Ovary (tissue), 9 donors: Measurements from ENCODE around the gene ROBO1. TPM values are rescaled to one million over a fixed set of nuclear protein-coding genes. Genes with fewer than 3 reads are reported as not detected.

Source experiments
- DNase-seq, 5 donors: peaks; one replicate each; pipeline ENCODE4 v3.0.0-alpha.2; 2019 to 2020
- H3K27ac ChIP-seq, 2 donors: fragments of 200-600 bp; one replicate each; pipeline versions ENCODE4 v1.5.1 to v1.8.0; 2019 to 2022
- H3K27me3 ChIP-seq: fragments of 200-600 bp; one replicate; pipeline ENCODE4 v1.8.0; 2022
- H3K36me3 ChIP-seq: fragments of 200-600 bp; sonication (generic); one replicate; pipeline ENCODE4 v1.5.1; 2019
- H3K4me1 ChIP-seq: one replicate; pipeline ENCODE4 v1.8.1; 2013; ENCODE audit warnings: mild to moderate bottlenecking, moderate library complexity; ENCODE audit not compliant: insufficient read depth
- H3K4me3 ChIP-seq: fragments of 200-600 bp; sonication (generic); one replicate; pipeline ENCODE4 v1.5.1; 2017
- H3K9me3 ChIP-seq, 2 donors: fragments of 200-600 bp in 1 of 2; sonication (generic) in 1 of 2; one replicate each; pipeline versions ENCODE4 v1.5.1 to v1.8.1; 2013 to 2019; ENCODE audit warnings: mild to moderate bottlenecking in 1 of 2, moderate library complexity in 1 of 2
- EP300 ChIP-seq: sonication (generic); formaldehyde crosslinking; IDR thresholded peaks from one replicate; pipeline ENCODE4 v1.6.1; 2017; ENCODE audit warnings: antibody characterized with exemption
- POLR2A ChIP-seq: fragments of 450-650 bp; IDR thresholded peaks from one replicate; pipeline ENCODE4 v1.6.1; 2017; ENCODE audit warnings: antibody characterized with exemption, mild to moderate bottlenecking, moderate library complexity
- WGBS, 3 donors: extraction: QIAGEN DNeasy Blood & Tissue Kit in 1 of 3; methylation state at CpG; one replicate each; pipeline versions ENCODE4 v1.1.5 to v1.1.7; 2013 to 2017; 5-methylcytosine and 5-hydroxymethylcytosine counted together
- intact Hi-C, 4 donors: fragments of 100-400 bp; cut with DNase I; formaldehyde crosslinking; loops; one replicate each; pipeline versions ENCODE4 v1.11.0 to v1.15.1; 2022 to 2023
- polyA plus RNA-seq, 2 donors: library from polyadenylated mRNA; stranded (reverse); fragments of 200-250 nt in 1 of 2; fragments of 350-450 nt in 1 of 2; fragmentation: Illumina TruSeq in 1 of 2; extraction: RNeasy Lipid Tissue Mini Kit (QIAGEN cat#74804) in 1 of 2; gene quantifications; one replicate each; pipeline ENCODE4 v1.2.3, GENCODE V29; 2013 to 2014
- total RNA-seq, 7 donors: library from RNA; depleted of rRNA in 2 of 7; stranded (reverse); fragments of >200 nt in 2 of 7; fragmentation: NEBNext Ultra II Directional in 3 of 7; extraction: Animal tissue kit (Norgen Biotek cat#: 25700) in 3 of 7; gene quantifications; one replicate each; pipeline versions ENCODE4 v1.1.0 to v1.2.4, GENCODE V29; 2016 to 2023
- TF ChIP-seq, protein P1 (sequence below), 3 donors: fragments of 450-650 bp in 2 of 3; fragments of 200-600 bp in 1 of 3; IDR thresholded peaks; one replicate each; pipeline versions ENCODE4 v1.5.1 to v1.8.0; 2016 to 2022; ENCODE audit warnings: antibody characterized with exemption in 3 of 3, mild to moderate bottlenecking in 1 of 3
- donor health status: DM: no; HTN: no; CAD: no; lungs with moderate emphysema.
- donor health status: DM: no; HTN: no; CAD: no.
- donor health status: Bipolar disorder and iron deficiency.
- donor health status: DM: yes; HTN: yes; CAD: no.
- donor health status: DM: no; HTN: no; CAD: no.
- donor health status: DM: yes; HTN: yes; CAD: no.

The ROBO1 gene
- total and polyA plus RNA-seq, 9 donors = 17.2 to 49.5 (median 29.0) TPM

DNA sequence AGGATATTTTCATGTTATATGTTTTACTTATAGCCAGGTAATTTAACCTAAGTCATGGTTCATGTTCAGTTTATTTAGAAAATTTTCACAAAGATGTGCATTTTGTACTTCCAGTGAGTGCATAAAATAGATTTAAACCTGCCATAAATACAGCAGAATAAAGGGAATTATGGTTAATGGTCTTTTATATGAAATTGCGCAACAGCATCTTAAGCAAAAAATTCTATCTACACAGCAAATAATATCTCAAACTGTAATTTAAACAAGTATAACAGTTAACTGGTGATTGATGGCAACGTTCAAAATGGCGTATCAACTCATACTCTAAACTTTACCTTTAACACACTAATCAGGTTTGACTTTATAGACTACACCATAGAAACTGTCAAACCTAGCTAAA lies 97.6 kb downstream of the ROBO1 start:
- Histone ChIP-seq H3K27ac (no peak overlapping the region), H3K27me3 (no peaks in the 10 kb centered on the region), H3K36me3 (no peaks in the 10 kb centered on the region), H3K9me3 (no peaks in the 10 kb centered on the region), H3K4me3 (no peak overlapping the region), H3K4me1 (no peaks in the 10 kb centered on the region)
- no peak for DNase-seq
- TF ChIP-seq POLR2A (no peak), EP300 (no peak)
- TF ChIP-seq, protein P1, sequence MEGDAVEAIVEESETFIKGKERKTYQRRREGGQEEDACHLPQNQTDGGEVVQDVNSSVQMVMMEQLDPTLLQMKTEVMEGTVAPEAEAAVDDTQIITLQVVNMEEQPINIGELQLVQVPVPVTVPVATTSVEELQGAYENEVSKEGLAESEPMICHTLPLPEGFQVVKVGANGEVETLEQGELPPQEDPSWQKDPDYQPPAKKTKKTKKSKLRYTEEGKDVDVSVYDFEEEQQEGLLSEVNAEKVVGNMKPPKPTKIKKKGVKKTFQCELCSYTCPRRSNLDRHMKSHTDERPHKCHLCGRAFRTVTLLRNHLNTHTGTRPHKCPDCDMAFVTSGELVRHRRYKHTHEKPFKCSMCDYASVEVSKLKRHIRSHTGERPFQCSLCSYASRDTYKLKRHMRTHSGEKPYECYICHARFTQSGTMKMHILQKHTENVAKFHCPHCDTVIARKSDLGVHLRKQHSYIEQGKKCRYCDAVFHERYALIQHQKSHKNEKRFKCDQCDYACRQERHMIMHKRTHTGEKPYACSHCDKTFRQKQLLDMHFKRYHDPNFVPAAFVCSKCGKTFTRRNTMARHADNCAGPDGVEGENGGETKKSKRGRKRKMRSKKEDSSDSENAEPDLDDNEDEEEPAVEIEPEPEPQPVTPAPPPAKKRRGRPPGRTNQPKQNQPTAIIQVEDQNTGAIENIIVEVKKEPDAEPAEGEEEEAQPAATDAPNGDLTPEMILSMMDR (IDR thresholded peaks at IDR 0.05) = no peak
- 75 to 80% (median 77%) methylated on average over 3 of the region's 3 CpGs for WGBS, 3 donors
- intact Hi-C loops = no loop called here

- H3K4me1 ChIP-seq = no peaks in the 10 kb centered on the region
- intact Hi-C loops = no loop called here
- WGBS, 3 donors = 84 to 93% (median 91%) methylated on average over 7 of the region's 7 CpGs
Observed at GRCh38 chr3:79664455-79664854, 103.3 kb downstream of the ROBO1 start.

DNA sequence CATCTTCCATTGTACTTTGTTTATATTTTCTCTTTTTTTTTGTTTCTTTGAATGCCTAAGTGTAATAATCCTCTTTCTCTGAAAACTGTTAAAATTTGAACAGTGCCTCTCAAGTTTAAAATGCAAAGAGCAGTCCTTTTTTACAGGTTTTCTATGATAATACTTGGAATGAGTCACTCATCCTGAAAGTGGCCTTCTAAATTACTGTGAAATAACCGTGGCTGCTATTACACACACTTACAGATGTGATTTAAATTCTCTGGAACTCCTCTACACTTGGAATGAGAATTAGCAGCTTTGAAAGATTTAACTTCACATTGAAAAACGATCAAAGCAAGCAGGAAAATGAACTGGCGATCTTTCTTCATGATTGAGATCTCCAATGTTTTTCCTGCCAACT lies 105.9 kb downstream of the ROBO1 start:
- 20 to 26% (median 22%) methylated on average over 3 of the region's 3 CpGs for WGBS, 3 donors
- H3K9me3 ChIP-seq = no peaks in the 10 kb centered on the region
- no peaks in the 10 kb centered on the region for H3K27me3 ChIP-seq
- no peaks in the 10 kb centered on the region for H3K36me3 ChIP-seq
- intact Hi-C loops = no loop called here
- H3K4me3 ChIP-seq = no peak overlapping the region
- DNase-seq = no peak
- no peak overlapping the region for H3K27ac ChIP-seq
- TF ChIP-seq, protein P1 (IDR thresholded peaks at IDR 0.05) = no peak
- TF ChIP-seq EP300 (no peak), POLR2A (no peak)
- H3K4me1 ChIP-seq = no peaks in the 10 kb centered on the region

More at GRCh38 chr3:79664455-79664854, 103.3 kb downstream of the ROBO1 start:
- no peak overlapping the region for H3K27ac ChIP-seq
- no peak for DNase-seq
- no peaks in the 10 kb centered on the region for H3K9me3 ChIP-seq
- H3K36me3 ChIP-seq = no peaks in the 10 kb centered on the region
- H3K4me3 ChIP-seq = no peak overlapping the region
- no peaks in the 10 kb centered on the region for H3K27me3 ChIP-seq
- TF ChIP-seq, protein P1 (IDR thresholded peaks at IDR 0.05) = no peak
- TF ChIP-seq POLR2A = no peak
- no peak for TF ChIP-seq EP300

- Histone ChIP-seq H3K36me3 (no peaks in the 10 kb centered on the region), H3K4me3 (no peak overlapping the region), H3K27me3 (no peaks in the 10 kb centered on the region), H3K9me3 (no peaks in the 10 kb centered on the region), H3K27ac (no peak overlapping the region), H3K4me1 (no peaks in the 10 kb centered on the region)
- no peak for DNase-seq
- TF ChIP-seq EP300 (no peak), POLR2A (no peak)
- TF ChIP-seq, protein P1 (IDR thresholded peaks at IDR 0.05) = no peak
- intact Hi-C loops = no loop called here
Observed at GRCh38 chr3:79657076-79657475, 110.7 kb downstream of the ROBO1 start.

DNA sequence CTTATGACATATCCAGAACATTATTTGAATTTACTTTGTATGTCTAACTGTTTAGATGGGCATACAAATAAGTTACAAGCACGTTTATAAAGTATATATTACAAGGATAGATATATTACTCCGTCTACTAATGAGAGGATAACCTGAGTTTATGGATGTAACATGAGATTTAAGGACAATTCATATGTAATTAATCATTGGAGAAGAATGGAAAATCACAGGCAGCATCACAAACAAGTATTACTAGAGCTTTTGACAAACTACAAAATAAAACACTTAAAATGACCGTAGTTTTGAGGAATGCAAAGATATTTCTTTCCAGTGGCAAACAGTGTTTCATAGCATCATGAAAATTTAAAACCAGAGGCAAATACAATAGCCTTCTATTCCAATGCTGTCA lies 113.8 kb downstream of the ROBO1 start:
- no peak for DNase-seq
- Histone ChIP-seq H3K27ac (no peak overlapping the region), H3K4me3 (no peak overlapping the region), H3K9me3 (no peaks in the 10 kb centered on the region), H3K27me3 (no peaks in the 10 kb centered on the region), H3K36me3 (no peaks in the 10 kb centered on the region), H3K4me1 (no peaks in the 10 kb centered on the region)
- intact Hi-C loops = no loop called here
- TF ChIP-seq, protein P1 (IDR thresholded peaks at IDR 0.05) = no peak
- TF ChIP-seq EP300 = no peak
- TF ChIP-seq POLR2A = no peak
- 68 to 76% (median 75%) methylated on average over 3 of the region's 3 CpGs for WGBS, 3 donors
